Gastrocnemius medialis (tissue), 4 donors: ENCODE results near the gene SMOC2. TPM values are rescaled to one million over a fixed set of nuclear protein-coding genes. Genes with fewer than 3 reads are reported as not detected.

Source experiments
- ATAC-seq, 2 donors: fragments of 150-250 bp; one replicate each; pipeline ENCODE4 v1.9.1; 2016
- DNase-seq, 2 donors: peaks; one replicate each; pipeline ENCODE4 v3.0.0-alpha.2; 2019
- H3K27ac ChIP-seq, 4 donors: fragments of 200-600 bp; sonication (generic); 1 replicate in 1 of 4; 2 replicates in 3 of 4; pipeline ENCODE4 v1.5.1; 2016 to 2018; ENCODE audit warnings: mild to moderate bottlenecking in 2 of 4, moderate library complexity in 1 of 4
- H3K27me3 ChIP-seq, 3 donors: fragments of 200-600 bp; sonication (generic) in 2 of 3; 1 replicate in 1 of 3; 2 replicates in 2 of 3; pipeline versions ENCODE4 v1.5.1 to v1.6.0; 2016 to 2019; ENCODE audit warnings: mild to moderate bottlenecking in 1 of 3, moderate library complexity in 1 of 3
- H3K36me3 ChIP-seq, 2 donors: fragments of 200-600 bp; sonication (generic) in 1 of 2; one replicate each; pipeline ENCODE4 v1.5.1; 2017 to 2018
- H3K4me1 ChIP-seq, 2 donors: fragments of 200-600 bp; sonication (generic) in 1 of 2; one replicate each; pipeline ENCODE4 v1.5.1; 2016 to 2017; ENCODE audit warnings: mild to moderate bottlenecking in 2 of 2
- H3K4me3 ChIP-seq, 4 donors: fragments of 200-600 bp; sonication (generic) in 3 of 4; 1 replicate in 1 of 4; 2 replicates in 3 of 4; pipeline ENCODE4 v1.5.1; 2016 to 2019; ENCODE audit warnings: mild to moderate bottlenecking in 2 of 4
- H3K9me3 ChIP-seq, 3 donors: fragments of 200-600 bp; sonication (generic) in 2 of 3; 1 replicate in 1 of 3; 2 replicates in 2 of 3; pipeline ENCODE4 v1.5.1; 2016 to 2019
- POLR2A ChIP-seq, 2 donors: fragments of 450-650 bp; IDR thresholded peaks; one replicate each; pipeline ENCODE4 v1.6.1; 2017; ENCODE audit warnings: antibody characterized with exemption in 2 of 2, mild to moderate bottlenecking in 2 of 2, moderate library complexity in 2 of 2
- in situ Hi-C, 4 donors: fragments of 200-750 bp; cut with MboI; loops; one replicate each; pipeline versions ENCODE4 v1.15.0 to v1.8.0; 2017; ENCODE audit warnings: low sequenced_read_pairs in 4 of 4
- intact Hi-C: fragments of 100-400 bp; cut with DNase I; formaldehyde crosslinking; loops from one replicate; pipeline ENCODE4 v1.15.1; 2023; ENCODE audit warnings: low total_unique reads
- total RNA-seq, 4 donors: library from RNA; depleted of rRNA; stranded (reverse); fragments of >200 nt; gene quantifications; one replicate each; pipeline versions ENCODE4 v1.1.0 to v1.2.3, GENCODE V29; 2016
- TF ChIP-seq, protein P1 (sequence below), 5 experiments: fragments of 450-650 bp in 3 of 5; fragments of 200-600 bp in 2 of 5; sonication (generic) in 2 of 5; IDR thresholded peaks in 4 of 5; conservative IDR thresholded peaks in 1 of 5; 1 replicate in 4 of 5; 2 replicates in 1 of 5; pipeline ENCODE4 v1.5.1; 2016 to 2019; ENCODE audit warnings: antibody characterized with exemption in 5 of 5, mild to moderate bottlenecking in 3 of 5, moderate library complexity in 3 of 5

SMOC2 gene
- total RNA-seq, 4 donors from 2014 or later = 7.2 to 34.4 (median 16.5) TPM

DNA sequence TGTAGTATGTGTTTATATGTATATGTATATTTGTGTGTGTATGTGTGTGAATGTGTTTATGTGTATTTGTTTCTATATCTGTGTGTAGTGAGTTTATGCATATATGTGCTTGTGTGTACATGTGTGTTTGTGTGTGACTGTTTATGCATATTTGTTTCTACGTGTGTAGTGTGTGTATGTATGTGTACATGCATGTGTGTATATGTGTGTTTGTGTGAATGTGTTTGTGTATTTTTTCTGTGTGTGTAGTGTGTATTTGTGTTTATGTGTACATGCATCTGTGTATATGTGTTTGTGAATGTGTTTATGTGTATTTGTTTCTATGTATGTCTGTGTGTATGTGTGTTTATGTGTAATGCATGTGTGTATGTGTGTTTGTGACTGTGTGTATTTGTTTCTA, 12.1 kb upstream of the SMOC2 start:
- no peaks in the 10 kb centered on the region for H3K4me1 ChIP-seq
- peaks cover 0 to 5% (median 0%) of the 10 kb centered on the region in 3 donors for H3K27me3 ChIP-seq
- ATAC-seq = no peak
- H3K4me3 ChIP-seq = no peak overlapping the region
- no peaks in the 10 kb centered on the region for H3K36me3 ChIP-seq
- in situ Hi-C loops = no loop called here
- intact Hi-C loops = no loop called here
- no peak for TF ChIP-seq POLR2A (IDR thresholded peaks at IDR 0.05)
- TF ChIP-seq, protein P1, sequence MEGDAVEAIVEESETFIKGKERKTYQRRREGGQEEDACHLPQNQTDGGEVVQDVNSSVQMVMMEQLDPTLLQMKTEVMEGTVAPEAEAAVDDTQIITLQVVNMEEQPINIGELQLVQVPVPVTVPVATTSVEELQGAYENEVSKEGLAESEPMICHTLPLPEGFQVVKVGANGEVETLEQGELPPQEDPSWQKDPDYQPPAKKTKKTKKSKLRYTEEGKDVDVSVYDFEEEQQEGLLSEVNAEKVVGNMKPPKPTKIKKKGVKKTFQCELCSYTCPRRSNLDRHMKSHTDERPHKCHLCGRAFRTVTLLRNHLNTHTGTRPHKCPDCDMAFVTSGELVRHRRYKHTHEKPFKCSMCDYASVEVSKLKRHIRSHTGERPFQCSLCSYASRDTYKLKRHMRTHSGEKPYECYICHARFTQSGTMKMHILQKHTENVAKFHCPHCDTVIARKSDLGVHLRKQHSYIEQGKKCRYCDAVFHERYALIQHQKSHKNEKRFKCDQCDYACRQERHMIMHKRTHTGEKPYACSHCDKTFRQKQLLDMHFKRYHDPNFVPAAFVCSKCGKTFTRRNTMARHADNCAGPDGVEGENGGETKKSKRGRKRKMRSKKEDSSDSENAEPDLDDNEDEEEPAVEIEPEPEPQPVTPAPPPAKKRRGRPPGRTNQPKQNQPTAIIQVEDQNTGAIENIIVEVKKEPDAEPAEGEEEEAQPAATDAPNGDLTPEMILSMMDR (IDR thresholded peaks at IDR 0.05 in 4 of 5, conservative IDR thresholded peaks at IDR 0.05 in 1 of 5) = no peak
- no peak for DNase-seq
- no peak overlapping the region for H3K27ac ChIP-seq
- H3K9me3 ChIP-seq = no peaks in the 10 kb centered on the region

DNA sequence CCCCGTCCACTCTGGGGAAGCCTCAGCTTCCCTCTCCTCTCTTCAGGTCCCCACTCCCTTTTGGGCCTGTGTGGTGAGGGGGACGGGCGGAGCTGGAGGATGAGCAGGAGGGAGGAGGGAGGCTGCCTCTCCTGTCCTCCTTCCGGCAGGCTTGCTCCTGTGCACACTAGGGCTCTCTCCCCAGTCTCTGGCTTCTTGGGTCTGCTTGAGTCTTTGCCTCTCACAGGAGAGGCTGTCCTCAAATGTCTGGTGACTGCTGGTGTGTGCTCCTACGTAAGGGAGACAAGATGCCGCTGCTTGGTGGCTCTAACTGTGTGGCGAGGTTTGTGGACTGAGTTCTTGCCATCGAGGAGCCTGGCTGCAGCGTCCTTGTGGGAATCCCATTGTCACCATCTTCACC, 8.8 kb upstream of the SMOC2 start:
- in situ Hi-C loops = no loop called here
- Histone ChIP-seq H3K36me3 (no peaks in the 10 kb centered on the region), H3K9me3 (no peaks in the 10 kb centered on the region), H3K27ac (no peak overlapping the region), H3K4me3 (no peak overlapping the region), H3K27me3 (peaks cover 0 to 5% (median 0%) of the 10 kb centered on the region in 3 donors), H3K4me1 (no peaks in the 10 kb centered on the region)
- ATAC-seq (no peak), DNase-seq (no peak)
- intact Hi-C loops = no loop called here
- no peak for TF ChIP-seq POLR2A (IDR thresholded peaks at IDR 0.05)
- TF ChIP-seq, protein P1 (IDR thresholded peaks at IDR 0.05 in 4 of 5, conservative IDR thresholded peaks at IDR 0.05 in 1 of 5) = no peak

DNA sequence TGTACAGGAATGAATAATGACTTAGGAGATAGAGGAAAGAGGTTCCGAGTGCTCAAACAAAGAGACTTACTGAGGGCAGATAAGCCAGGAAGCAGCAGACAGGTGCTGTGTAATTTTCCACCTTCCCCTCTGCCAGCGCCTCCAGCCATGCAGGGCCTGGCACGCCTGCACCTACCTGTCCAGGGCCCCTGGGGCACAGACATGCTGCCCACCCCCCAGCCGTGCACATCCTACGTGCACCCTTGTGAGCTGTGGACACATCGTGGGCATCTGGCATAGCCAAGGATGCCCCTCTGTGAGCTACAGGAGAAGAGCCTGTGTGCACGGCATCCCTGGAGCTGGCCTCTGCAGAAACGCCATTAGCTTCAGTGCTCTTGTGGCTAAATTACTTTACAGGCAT, 7.1 kb upstream of the SMOC2 start:
- intact Hi-C loops (no loop called here), in situ Hi-C loops (no loop called here)
- peaks cover 0 to 9% (median 0%) of the 10 kb centered on the region in 3 donors for H3K27me3 ChIP-seq
- H3K27ac ChIP-seq = no peak overlapping the region
- TF ChIP-seq, protein P1 (IDR thresholded peaks at IDR 0.05 in 4 of 5, conservative IDR thresholded peaks at IDR 0.05 in 1 of 5) = no peak
- TF ChIP-seq POLR2A (IDR thresholded peaks at IDR 0.05) = no peak
- no peaks in the 10 kb centered on the region for H3K9me3 ChIP-seq
- DNase-seq (no peak), ATAC-seq (no peak)
- no peaks in the 10 kb centered on the region for H3K4me1 ChIP-seq
- no peaks in the 10 kb centered on the region for H3K36me3 ChIP-seq
- no peak overlapping the region for H3K4me3 ChIP-seq

DNA sequence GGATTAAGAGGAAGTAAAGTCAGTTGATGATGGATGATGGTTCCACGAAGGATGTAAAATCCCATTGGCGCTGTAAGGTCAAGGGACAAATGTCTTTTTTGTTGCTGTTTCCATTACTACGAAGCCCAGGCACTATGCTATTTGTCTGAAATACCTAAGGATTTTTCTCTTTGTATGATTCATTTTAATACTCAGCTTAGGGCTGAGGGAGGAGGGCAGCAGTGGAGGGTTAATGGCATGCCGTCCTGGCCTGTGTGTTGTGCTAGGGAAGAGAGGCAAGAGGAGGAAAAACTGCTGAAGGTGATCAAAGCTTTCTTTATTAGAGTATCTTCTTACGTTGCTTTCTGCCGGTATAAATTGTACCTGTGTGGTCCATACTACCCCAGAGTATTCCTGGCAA, 6.5 kb upstream of the SMOC2 start:
- H3K27ac ChIP-seq = no peak overlapping the region
- no peaks in the 10 kb centered on the region for H3K9me3 ChIP-seq
- no peak for TF ChIP-seq POLR2A (IDR thresholded peaks at IDR 0.05)
- TF ChIP-seq, protein P1 (IDR thresholded peaks at IDR 0.05 in 4 of 5, conservative IDR thresholded peaks at IDR 0.05 in 1 of 5) = no peak
- H3K36me3 ChIP-seq = no peaks in the 10 kb centered on the region
- in situ Hi-C loops = no loop called here
- H3K4me3 ChIP-seq = no peak overlapping the region
- H3K4me1 ChIP-seq = no peaks in the 10 kb centered on the region
- ATAC-seq = no peak
- intact Hi-C loops = no loop called here
- peaks cover 0 to 12% (median 0%) of the 10 kb centered on the region in 3 donors for H3K27me3 ChIP-seq
- DNase-seq = no peak

DNA sequence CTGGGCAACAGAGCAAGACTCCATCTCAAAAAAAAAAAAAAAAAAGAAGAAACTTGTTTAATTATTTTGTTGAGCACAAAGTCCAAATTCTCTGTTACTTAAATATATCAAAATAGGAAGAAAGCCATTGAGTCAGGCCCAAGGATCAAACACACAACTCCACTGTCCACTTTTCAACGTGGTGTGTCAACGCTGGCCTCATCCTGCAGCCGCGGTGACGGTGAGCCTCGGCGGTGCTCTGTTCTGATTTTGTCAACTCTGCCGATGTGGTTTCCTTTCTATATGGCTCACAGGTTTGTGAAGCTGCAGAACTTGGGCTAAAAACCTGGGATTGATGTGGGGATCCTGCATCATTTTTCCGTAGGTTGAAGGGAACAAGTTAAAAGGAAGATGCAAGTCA, 3.2 kb upstream of the SMOC2 start:
- Histone ChIP-seq H3K9me3 (no peaks in the 10 kb centered on the region), H3K27me3 (peaks cover 15 to 36% (median 18%) of the 10 kb centered on the region in 3 donors), H3K4me3 (no peak overlapping the region), H3K27ac (no peak overlapping the region), H3K4me1 (no peaks in the 10 kb centered on the region), H3K36me3 (no peaks in the 10 kb centered on the region)
- DNase-seq (no peak), ATAC-seq (no peak)
- TF ChIP-seq, protein P1 (IDR thresholded peaks at IDR 0.05 in 4 of 5, conservative IDR thresholded peaks at IDR 0.05 in 1 of 5) = no peak
- no peak for TF ChIP-seq POLR2A (IDR thresholded peaks at IDR 0.05)
- in situ Hi-C loops (no loop called here), intact Hi-C loops (no loop called here)
